GM19372 (cell line): Measurements from ENCODE around the gene RIOK1.

Experiments
- ATAC-seq: cut with Tn5 transposase; IDR thresholded peaks from one replicate; pipeline ENCODE4 v1.9.1; 2021; ENCODE audit warnings: mild to moderate bottlenecking, low read depth, moderate library complexity; ENCODE audit not compliant: unreplicated experiment

Gene RIOK1

DNA sequence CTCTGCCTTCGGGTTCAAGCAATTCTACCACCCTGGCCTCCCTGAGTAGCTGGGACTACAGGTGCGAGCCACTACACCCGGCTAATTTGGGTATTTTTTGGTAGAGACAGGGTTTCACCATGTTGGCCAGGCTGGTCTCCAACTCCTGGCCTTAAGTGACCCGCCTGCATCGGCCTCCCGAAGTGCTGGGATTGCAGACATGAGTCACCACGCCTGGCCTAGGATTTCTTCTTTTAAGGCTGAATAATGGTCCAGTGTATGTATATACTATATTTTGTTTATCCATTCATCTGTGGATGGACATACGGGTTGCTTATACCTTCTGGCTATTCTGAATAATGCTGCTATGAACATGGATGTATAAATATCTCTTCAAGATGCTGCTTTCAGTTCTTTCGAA, 17.1 kb downstream of the RIOK1 start:
- no peak for ATAC-seq

DNA sequence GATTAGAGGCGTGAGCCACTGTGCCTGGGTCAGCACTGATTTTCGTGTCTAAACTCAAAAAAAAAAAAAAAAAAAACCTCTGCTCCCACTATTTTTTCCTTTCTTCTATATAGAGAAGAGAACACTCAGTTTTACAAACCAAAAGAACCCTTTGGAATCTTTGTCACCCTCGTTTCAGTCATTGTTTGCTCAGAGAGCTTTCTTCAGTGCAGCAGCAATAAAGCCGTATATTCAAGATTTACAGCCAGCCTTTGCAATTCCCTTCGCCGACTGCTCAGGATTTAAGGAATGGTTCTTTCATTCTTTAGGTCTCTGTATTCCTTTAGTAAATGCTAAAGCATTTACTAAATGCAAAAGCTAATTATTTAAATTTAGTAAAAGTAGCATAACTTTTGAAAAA, 20.1 kb downstream of the RIOK1 start:
- no peak for ATAC-seq

DNA sequence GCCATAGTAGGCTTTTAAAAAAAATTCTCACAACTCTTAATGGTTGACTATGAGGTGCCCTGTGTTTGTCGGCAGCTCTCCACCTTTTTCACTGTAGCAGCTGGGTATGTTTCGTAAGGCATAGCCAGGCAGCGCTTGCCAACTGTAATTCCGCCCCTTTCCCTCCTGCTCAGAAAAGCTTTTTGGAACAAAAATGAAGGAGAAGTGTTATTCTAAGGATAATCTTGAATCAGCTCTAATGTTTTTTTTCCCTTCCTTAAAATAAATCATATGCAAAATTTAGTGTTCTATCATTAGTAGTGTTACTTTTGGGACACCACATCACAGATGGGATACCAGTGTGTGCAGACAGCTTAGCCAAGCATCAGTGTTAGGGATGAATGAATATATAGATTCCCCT, 21.2 kb downstream of the RIOK1 start:
- ATAC-seq = no peak

- ATAC-seq = no peak
These were observed 21.7 kb downstream of the RIOK1 start for GRCh38 chr6:7411328-7411727.

DNA sequence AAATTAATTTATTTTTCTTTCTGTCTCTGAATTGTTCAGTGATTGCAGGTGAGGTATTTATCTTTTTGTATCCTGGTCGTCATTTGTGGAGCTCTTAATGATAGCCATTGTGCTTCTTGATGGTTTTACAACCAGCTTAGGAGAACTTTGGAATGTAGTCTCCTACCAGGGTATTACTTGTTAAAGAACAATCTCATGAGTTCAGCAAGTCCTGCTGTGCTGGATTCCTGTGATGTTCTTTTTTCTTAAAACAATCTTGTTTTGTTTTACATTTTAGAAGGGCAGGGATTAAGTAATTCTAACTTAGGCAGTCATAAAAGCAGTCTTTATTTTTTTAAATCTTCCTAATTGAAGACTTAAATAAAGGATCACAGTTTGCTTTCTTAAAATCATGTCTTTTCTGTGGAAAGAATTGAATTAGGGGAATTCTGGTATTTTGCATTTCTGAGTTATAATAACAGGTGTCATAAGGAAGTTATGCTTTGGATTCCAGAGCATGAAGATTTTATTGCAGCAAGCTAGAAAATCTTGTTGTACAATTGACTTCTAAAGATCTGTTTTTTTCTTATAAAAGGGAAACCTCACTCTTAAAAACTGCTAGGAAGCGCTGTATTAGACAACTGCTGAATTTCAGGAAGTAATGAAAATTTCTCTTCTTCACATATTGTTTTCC, 23.7 kb downstream of the RIOK1 start:
- ATAC-seq = no peak

DNA sequence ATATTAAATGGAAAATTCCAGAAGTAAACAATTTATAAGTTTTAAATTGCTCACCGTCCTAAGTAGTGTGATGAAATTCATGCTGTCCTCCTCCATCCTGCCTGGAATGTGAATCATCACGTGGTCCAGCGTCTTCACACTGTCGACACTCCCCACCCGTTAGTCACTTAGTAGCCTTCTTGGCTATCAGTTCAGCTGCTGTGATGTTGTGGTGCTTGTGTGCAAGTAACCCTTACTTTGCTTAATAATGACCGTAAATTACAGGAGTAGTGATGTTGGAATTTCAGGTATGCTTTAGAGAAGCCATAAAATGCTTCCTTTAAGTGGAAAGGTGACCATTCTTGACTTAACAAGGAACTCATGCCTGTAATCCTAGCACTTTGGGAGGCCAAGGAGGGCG, 25.2 kb downstream of the RIOK1 start:
- ATAC-seq = no peak

GRCh38 chr6:7417684-7418083, 28.1 kb downstream of the RIOK1 start:
- no peak for ATAC-seq

DNA sequence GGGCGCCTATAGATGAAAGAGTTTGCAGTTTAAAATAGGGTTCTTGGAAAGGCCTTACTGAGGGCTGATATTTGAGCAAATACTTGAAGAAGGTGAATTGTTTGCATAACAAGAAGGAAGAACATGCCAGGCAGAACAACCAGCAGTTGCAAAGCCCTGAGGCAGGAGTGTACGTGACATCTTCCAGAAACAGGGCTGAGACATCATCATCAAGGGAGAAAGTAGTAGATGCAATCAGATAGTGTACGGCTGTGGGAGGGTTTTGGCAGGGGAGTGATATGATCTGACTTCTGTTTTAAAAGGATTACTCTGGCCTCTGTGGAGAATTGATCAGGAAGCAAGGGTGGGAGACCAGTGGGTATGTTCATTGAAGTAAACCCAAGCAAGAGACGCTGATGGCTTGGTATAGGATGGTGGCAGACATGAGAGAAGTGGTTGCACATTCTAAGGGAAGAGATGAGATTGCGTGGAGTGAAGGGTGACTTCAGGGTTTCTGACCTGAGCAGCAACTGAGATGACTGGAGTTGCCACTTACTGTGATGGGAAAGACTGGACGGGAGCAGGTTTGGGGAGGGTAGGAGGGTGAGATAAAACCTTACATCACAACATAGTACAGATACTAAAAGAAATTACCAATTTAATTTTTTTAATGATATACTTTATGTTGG, 28.8 kb downstream of the RIOK1 start:
- ATAC-seq = no peak

- ATAC-seq = no peak
These were observed 29.5 kb downstream of the RIOK1 start for GRCh38 chr6:7419065-7419464.

GRCh38 chr6:7421066-7421465, 31.5 kb downstream of the RIOK1 start:
- no peak for ATAC-seq

DNA sequence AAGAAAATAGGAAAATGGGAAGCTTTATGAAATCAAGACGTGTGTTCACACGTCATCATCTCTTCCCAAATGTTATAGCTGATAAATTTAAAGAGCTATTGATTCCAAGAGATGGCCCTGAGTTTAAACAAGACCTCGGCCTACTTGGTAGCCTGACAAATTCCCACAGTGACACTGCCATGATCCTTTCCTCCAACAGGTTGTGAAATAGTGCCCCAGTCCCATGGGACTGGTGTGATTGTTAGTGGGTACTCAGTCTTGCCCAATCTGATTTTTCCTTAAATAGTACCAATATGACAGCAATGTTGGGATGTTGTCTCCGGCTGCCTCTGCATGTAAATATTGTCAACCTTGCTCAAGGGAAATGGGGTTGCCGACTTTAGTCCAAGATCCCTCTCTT, 34.5 kb downstream of the RIOK1 start:
- no peak for ATAC-seq

DNA sequence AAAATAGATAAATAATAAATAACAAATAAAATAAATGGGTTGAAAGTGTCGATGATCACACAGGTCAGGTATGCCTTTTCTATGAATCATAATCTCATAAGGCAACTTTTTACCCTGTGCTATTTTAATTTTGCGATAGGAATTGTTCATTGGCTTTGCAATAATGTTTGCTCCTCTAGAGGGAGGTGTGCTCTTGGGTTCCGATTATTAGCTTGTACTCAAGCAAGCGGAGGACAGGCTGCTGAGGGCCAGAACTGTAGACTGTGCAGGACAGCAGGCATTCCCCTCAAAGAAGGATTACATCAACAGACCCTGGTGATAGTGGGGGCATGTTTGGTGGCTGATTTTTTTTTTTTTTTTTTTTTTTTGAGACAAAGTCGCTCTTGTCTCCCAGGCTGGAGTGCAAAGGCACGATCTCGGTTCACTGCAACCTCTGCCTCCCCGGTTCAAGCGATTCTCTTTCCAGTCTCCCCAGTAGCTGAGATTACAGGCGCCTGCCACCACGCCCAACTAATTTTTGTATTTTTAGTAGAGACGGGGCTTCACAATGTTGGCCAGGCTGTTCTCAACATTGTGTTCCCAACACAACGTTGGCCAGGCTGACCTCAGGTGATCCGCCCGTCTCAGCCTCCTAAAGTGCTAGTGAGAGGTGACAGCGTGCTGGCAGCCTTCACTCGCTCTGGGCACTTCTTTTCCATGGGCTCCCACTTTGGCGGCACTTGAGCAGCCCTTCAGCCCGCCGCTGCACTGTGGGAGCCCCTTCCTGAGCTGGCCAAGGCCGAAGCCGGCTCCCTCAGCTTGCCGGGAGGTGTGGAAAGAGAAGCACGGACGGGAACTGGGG, 35.6 kb downstream of the RIOK1 start:
- no peak for ATAC-seq

DNA sequence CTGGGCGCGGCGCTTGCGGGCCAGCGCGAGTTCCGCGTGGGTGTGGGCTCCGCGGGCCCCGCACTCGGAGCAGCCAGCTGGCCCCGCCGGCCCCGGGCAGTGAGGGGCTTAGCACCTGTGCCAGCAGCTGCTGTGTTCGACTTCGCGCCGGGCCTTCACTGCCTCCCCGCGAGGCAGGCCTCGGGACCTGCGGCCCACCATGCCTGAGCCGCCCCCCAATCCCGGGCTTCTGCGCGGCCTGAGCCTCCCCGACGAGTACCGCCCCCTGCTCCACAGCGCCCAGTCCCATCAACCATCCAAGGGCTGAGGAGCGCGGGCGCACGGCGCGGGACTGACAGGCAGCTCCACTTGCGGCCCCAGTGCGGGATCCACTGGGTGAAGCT, 36.2 kb downstream of the RIOK1 start:
- ATAC-seq = no peak

DNA sequence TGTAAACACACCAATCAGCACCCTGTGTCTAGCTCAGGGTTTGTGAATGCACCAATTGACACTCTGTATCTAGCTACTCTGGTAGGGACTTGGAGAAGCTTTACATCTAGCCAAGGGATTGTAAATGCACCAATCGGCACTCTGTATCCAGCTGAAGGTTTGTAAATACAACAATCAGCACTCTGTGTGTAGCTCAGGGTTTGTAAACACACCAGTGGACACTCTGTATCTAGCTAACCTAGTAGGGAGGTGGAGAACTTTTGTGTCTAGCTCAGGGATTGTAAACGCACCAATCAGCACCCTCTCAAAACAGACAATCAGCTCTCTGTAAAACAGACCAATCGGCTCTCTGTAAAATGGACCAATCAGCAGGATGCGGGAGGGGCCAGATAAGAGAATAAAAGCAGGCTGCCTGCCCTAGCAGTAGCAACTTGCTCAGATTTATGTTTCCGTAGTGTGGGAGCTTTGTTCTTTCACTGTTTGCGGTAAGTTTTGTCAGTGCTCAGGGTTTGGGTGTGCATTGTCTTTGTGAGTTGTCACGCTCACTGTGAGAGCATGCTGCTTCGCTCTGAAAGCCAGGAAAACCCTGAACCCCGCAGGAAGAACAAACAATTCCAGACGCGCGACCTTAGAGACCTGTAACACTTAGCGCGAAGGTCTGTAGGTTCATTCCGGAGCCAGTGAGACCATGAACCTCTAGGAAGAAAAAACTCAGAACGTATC, 37.0 kb downstream of the RIOK1 start:
- no peak for ATAC-seq

- ATAC-seq = no peak
These were observed 41.7 kb downstream of the RIOK1 start for GRCh38 chr6:7431313-7431673.

- no peak for ATAC-seq
These were observed 42.2 kb downstream of the RIOK1 start for GRCh38 chr6:7431674-7432390.

GRCh38 chr6:7432391-7433120, 42.9 kb downstream of the RIOK1 start:
- ATAC-seq = no peak

DNA sequence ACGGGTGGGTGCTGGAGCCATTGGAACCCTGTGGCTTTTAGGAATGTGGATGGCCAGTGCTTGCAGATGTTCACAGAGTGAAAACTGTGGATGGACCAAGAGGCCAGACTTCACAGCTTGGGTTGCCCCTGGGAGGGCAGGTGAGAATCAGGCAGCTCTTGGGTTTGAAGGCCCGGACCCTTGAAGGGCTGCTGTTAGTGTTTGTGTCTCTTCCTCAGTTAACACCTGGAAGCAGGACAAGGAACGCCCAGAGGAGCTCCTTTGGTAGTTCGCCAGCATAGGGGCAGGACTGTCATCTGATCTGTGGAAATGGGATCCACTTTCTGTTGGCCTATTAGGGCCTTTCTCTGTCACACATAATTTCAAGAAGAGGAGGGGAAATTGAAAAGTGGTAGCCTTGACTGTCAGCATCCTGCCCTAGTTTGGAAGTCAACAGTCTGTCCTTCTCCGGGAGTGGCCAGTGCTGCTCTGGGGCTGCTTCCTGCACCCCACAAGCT, 43.6 kb downstream of the RIOK1 start:
- no peak for ATAC-seq

DNA sequence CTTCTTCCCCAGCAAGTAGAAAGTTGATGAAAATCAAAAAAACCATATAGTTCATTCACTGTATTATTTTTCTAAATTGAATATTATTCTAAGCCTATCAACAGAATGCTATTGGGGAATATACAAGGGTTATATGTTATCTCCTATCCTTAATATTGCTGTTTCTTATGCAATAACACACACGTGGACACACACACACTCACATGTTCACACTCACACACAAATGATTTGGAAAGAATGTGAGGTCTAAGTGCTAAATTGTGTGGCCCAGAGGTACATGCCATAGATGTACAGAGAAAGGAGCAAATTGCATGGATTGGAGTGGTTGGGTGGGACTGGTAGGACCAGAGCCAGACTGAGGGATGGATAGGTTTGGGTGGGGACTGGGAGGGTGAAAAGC, 45.1 kb downstream of the RIOK1 start:
- ATAC-seq = no peak

DNA sequence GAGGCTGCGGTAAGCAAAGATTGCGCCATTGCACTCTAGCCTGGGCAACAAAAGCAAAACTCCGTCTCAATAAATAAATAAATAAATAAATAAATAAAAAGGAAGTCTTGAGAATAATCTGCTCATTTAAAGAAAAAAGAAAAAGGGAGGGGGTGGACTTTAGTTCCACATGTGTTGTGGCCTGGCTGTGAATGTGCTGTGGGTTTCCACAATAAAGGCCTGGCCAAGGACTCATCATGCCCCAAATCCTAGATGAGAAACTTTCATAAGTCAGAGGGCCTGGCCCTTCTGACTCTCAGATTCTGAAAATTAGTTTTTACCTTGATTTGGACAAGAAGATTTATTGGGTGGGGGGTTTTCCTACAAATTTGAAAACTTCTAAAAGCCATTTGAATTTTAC, 48.4 kb downstream of the RIOK1 start:
- ATAC-seq = no peak
